Activated effector memory CD4-positive, alpha-beta T cell treated with Interleukin-2 at 50 U/mL for 16 hours (primary cell): Measurements from ENCODE around the gene CARMIL1.

ENCODE experiments used
- DNase-seq: peaks from one replicate; pipeline ENCODE4 v3.0.0-alpha.2; 2020

CARMIL1 gene

DNA sequence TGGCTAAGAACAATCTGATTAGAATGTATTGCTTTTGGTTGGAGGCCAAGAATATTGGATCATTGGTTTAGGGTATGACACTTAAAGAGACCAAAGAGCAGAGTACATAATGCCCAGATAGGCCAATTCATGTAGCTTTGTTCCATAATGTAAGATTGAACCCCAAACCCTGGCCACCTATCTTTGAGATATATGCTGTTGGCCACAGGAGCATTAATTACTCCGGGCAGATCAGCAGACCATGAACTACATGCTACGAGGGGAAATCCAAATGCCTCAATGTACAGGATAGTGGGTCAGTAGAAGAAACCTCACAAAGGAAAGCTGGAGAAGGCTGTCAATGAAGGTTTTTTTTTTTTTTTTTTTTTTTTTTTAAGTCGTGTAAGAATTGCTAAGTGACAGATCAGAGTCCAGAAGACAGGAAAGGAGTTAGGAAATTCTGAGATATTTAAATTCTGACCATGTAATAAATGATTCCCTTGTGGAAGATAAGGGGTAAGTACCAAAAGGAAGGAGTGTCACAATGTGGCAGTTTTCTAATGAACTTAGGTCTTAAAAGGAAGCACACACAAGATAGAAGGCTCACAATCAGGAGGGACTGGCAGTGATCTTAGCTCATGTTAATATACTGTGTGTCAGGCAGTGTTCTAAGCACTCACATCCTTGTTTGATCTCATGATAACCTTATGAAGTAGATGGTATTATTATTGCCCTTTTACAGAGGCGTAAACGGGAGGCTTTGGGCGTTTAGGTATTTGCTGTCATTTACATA is 61.4 kb downstream of the CARMIL1 start:
- DNase-seq: no peak

DNA sequence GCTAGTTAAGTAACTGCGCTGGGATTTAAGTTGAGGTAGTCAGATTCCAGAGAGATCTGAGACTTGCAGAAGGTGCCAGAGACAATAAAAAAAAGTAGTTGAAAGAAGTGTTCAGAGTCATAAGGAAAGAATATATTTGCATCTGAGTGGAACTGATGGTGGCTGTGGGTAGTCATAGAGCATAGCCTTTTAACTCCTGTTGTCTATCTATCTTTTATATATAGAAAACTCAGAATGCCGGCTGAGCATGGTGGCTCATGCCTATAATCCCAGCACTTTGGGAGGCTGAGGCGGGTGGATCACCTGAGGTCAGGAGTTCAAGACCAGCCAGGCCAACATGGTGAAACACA is 62.0 kb downstream of the CARMIL1 start:
- DNase-seq: no peak

DNA sequence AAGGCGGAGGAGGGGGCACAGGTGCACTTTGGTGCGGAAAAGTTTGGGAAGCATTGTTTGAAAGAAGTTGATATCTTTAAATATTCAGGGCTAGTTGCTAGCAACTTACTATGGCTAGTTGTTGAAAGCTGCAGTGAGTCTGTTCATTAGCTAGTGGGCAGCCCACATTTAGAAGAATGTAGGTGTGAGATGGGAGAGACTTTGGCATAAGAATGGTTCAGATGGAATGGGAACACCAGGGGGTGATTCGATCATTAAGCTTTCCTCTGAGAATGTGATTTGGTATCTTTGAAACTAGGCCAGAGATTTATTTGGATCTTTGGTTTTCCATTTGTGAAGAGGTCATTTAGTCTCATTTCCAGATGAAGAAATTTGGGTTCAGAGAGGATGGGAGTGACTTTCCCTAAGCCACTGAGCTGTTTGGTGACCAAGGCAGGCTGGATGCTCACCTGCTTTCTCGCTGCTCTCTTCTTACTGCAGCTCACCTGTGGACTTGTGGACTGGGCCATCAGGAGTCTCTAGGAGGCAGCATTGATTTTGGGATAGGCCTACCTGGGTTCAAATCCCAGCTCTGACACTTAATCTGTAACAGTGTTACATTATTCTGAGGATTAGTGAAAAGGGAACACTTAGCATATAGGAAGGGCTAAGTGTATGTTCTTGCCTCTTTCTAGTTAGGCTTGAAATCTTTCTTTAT is 62.9 kb downstream of the CARMIL1 start:
- DNase-seq: no peak

DNA sequence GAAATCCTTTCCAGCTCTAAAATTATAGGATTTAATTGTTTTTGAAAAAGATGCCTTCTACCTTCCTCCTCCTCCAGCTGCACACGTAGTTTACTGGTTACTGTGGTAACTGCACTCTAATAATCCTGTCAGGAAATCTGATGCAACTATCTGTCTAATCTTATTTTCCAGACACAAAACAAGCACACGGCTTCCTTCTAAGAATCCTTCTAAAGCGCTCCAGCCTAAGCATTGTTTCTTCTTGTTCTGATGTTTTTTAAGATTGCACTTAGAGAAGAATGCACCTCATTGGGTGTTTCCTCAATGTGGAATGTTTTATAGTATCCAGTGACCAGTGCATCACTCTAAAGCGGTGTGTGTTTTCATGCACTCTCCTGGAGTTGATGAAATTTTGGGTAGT is 63.6 kb downstream of the CARMIL1 start:
- no peak for DNase-seq

DNA sequence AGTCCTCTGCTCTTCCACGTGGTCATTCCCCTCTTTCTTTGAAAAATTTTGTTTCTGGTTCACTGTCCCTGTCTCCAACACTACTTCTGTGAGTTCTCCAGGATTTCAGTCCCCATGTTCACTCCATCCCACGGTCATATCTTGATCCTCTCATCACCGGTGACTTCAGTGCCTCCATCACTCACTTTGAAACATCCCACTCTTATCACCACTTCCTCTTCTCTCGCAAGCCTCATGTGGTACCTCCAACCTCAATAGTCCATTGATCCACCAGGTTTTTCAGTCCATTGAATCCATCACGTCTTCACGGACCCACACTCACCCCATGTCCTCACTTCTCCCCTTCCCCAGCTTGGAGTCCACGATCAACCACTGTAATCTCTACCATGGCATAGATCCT is 64.8 kb downstream of the CARMIL1 start:
- no peak for DNase-seq

DNA sequence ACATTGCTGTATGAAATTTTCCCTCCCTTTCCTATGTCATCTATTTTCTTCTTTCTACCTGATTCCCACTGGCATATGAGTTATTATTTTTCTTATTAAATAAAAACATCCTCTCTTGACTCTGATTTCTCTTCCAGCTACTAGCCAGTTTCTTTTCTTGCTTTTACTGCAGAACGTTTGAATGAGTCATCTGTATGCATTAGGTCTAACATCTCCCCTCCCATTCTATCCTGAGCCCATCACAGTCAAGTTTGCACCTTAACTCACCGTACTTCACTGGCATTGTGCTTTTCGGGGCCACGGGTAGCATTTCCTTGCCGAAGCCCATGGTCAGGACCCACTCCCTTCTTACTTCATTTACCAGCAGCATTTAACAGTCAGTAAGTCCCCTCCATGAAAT is 65.7 kb downstream of the CARMIL1 start:
- DNase-seq: no peak

DNA sequence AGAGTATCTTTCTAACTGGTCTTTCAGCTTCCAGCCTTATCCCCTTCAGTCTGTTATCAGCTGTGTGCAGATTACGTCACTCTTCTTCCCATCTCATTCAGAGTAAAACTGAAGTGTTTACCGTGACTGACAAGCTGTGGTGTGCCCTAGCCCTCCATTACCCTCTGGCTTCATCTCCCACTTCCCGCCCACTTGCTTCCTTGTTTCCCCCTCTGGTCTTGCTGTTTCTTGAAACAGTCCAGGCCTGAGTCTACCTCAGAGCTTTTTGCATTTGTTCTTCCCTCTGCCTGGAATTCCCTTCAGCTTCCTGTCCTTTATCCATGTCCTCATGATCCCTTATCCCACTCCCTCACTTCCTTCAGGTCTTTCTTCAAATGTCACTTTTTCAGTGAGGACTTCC is 66.9 kb downstream of the CARMIL1 start:
- no peak for DNase-seq

DNA sequence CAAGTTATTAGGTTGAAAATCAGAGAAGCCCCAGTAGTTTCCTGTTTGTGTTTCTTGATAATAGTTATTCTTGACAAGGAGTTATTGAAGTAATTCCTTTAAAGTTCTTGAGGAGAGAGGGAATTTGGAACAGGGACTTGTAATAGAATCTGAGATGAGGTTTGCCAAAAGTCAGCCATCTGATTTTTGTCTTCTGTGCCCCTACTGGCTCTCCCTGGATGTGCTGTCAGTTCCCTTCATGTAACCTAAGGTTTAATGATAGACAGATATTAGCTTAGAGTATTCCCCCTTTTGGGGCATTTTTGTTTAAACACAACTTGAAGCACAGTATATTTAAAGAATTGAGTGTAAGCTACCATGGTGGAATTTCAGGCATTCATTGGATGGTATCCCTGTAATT is 71.4 kb downstream of the CARMIL1 start:
- no peak for DNase-seq

DNA sequence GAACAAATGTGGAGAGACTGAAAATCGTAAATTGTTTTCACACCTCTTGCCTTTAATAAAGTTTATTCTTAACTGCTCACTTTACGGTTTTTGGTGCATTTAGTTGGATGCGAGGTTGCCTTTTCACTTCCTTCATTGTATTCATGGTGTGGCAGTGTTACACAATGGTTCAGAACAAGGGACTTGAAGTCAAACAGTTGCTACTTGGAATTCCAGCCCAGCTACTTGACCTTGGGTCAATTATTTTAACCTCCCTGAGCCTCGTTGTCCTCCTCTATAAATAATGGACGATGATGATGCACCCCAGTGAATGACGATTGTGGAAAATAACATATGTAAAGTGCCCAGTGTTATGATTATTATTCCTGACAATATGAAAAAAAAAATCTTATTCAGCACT is 72.3 kb downstream of the CARMIL1 start:
- no peak for DNase-seq

DNA sequence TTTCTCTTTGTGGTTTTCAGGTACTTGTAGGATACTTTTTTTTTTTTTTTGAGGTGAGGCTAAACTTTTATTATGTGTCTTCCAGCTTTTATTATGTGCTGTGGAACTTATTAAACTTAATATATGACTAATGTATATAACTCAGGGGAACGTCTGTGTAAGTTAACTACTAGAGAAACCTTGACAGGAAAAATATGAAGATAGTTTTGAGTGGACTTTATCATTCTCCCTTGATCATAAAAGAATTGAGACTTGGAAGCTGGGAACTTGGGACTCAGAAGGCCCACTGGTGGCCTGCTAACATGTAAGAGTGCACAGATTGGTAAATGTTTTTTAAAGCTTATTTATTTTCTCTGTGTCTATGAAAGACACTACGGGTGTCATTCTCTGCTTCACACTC is 73.1 kb downstream of the CARMIL1 start:
- no peak for DNase-seq

DNA sequence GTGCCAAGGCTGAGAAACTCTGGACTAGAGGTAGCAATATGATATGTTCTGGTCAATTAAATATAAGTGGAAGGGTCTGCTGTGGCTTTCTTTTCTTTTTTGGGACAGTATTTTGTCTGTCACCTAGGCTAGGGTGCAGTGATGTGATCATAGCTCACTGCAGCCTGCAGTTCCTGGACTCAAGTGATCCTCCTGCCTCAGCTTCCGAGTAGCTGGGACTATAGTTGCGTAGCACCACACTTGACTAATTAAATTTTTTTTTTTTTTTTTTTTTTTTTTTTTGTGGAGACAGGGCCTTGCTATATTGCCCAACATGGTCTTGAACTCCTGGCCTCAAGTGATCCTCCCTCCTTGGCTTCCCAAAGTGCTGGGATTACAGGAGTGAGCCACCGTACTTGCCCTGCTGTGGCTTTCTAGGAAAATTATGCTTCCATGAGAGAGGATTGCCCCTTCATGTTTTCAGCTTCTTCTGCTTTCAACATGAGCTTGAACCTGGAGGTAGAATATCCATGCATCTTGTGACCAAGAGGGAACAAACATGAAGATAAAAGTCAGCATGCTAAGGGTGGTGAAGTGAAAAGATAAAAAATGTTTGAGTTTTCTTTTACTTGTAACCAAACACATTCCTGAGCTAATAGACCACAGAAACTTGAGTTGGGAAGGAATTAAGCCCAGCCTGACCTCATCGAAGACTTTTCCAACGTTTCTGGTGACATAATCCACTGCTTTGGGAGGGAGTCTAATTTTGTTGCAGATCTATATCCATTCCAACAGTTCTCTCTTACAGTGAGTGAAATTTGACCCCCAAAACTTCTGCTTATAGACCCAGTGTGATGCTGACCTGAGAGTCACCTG is 75.1 kb downstream of the CARMIL1 start:
- no peak for DNase-seq

DNA sequence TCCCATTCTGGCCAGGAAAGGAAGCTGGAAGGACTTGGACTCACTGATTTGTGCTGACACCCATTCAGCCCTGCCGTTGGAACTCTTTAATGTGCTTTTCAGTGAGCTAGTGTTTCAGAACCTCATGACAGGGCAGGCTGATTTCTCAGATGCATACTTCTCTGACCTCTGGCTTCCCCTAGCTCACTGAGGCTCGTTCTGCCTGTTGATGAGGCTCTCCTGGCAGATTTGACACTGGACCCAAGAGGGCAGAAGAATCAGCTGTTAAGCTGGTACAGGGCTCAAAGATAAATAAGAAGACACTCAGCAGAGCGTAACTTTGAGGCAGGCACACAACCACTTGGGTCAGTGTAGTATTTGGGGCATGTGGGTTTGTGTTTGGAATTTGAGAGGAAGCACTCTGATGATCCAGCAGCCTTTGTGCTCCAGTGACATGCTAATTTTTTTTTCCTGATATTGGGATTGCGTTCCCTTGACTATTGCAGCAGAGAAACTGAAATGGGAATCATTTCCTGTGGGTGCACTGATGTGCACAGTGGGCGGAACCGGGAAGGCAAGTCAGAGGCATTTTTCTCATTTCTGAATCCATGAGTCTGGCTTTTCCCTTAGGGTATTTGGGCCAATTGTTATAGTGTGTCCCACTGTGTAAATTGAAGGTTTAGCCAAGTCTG is 80.2 kb downstream of the CARMIL1 start:
- DNase-seq: no peak

DNA sequence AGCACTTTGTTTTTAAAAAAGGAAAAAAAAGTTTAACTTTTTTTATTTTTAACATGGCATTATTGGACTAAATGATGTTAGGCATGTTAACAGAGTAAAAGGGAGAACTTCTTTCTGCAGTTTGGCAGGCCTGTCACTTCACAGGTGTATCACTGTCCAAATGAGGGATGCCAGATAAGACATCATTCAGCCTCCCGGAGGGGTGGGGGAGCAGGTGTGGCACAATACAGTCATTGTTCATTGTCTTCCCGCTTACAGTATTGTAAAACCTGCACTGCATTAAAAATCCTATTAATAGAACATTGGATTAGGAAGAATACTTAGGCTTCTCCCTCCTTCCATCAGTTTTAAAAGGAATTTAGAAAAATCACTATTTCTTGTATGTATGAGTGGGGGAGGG is 80.7 kb downstream of the CARMIL1 start:
- DNase-seq: no peak

DNA sequence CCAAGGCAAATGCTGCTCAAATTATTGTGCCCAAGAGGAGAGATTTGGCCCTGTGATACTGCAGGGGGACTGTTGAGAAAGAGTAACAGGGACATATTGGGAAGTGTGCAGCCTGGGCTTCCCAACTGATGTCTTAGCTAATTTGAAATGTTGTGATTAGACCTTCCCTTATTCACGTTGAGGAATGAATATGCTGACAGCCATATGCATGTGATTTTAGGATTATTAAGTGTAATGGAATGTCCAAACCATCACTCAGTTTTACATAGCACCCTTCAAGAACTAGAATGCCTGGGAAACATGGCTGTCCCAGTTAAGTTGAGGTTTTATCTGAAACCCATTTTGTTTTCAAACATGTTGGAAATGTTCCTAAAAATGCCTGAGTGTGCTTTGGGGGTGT is 81.4 kb downstream of the CARMIL1 start:
- no peak for DNase-seq

DNA sequence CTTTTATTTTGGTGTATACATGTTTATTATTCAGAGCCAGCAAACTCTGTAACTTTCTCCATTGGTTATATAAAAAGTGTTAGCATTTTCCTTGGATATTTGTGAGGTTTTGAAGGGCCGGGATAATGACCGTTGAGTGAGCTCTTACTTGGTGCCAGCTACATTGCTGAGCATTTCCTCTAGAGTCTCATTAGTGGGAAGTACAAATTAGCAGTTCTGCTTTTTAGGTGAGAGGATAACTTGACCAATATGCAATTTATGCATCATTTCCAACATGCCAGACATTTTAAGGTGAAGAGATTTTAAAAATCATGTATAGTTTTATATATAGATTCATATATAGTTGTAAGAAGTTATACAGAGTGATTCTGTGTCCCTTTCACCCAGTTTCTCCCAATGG is 84.3 kb downstream of the CARMIL1 start:
- no peak for DNase-seq

DNA sequence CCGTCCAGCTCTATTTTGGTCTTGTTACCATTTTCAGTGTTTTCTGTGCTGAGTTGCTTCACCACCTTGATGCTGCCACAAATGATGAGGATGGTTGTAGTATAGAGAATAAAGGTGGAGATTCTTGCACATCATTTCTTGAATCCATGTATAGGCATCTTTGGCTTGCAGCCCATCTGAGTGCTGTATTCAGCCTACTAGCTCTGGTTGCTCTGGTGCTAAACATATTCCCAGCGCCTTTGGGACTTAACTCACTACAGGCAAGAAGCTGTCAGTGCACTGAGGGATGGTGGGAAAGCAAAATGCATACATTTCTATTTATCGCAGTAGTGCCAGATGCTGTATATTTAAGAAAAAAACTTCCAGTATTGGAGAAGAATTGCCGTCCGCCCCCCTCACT is 86.0 kb downstream of the CARMIL1 start:
- no peak for DNase-seq

DNA sequence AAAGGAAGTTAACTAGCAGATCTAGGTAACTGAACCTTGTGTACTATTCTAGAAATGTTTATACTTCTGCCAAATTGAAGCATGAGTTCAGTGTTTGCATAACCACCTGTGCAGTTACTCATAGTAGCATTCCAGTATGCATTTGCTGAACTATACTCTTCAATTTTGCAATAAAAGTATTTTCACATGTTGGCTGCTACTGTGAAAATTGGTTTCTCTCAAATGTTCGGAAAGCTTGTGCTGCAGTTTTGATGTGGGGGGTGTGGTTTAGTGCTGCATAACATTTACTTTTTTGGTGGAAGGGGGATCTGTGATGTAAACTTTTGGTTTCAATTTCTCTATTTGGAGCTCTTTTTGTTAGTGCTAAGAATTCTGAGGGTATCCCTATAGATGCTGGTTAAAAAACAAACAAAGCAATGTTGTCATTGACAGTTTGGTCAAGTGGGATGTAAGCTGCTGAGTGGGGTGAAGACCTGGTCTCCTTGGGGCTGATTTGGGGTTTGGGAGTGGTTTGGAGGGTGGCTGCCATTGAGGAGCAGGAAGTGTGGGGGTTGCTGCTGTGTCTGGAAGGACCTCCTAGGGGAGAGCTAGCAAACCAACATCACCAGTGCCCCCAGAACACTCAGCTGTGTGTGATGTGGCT is 87.8 kb downstream of the CARMIL1 start:
- no peak for DNase-seq

DNA sequence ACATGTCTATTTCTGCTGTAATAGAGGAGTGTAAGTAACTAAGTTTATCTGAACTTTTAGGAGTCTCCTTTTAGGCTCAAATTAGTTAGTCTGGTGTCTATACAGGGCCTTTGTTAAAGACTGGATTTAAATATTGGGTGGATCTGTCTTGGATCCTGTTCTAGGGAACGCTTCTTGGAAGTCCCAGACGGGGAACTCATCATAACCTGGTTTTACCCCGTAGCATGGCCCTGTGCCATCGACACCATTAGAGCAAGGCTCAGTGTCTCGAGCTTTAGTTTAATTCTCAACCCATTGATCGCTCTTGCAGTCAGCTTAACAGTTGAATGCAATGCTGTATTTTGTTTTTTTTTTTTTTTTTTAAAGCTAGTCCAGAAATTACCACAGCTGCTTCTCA is 89.9 kb downstream of the CARMIL1 start:
- DNase-seq: no peak

DNA sequence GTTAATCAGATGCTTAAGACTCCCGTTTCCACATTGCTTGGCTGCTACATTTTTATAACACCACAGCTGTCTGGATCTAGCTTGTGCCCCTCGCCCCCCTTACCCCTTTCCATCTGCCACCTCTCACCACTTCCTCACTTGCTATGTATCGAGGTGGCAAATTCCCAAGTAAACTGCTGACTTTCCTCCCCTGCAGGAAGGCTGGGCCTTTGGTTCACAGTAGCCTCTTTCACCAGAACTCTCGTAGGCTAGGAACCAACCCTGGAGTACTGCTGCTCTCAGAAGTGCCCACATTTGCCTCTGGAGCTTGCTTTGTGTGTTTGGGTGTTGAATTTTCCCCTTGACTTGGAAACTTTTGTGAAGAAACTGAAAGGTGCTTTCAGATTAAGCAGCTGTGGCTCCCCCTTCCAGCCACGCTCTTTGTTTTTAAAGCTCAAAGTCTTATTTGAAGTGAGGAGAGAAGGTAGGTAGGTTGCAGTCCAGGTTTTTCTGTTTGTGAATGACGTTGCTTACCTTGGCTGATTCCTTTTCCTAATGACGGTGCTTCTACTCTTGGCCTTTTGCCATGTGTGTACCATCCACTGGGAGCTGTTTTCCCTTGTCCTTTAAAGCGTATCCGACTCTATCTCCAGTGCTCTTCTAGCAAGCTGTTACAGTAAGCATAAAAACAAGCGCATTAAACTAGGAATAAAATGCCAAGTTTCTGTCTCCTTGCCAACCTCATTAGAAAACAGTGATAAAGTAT is 90.4 kb downstream of the CARMIL1 start:
- DNase-seq: no peak

DNA sequence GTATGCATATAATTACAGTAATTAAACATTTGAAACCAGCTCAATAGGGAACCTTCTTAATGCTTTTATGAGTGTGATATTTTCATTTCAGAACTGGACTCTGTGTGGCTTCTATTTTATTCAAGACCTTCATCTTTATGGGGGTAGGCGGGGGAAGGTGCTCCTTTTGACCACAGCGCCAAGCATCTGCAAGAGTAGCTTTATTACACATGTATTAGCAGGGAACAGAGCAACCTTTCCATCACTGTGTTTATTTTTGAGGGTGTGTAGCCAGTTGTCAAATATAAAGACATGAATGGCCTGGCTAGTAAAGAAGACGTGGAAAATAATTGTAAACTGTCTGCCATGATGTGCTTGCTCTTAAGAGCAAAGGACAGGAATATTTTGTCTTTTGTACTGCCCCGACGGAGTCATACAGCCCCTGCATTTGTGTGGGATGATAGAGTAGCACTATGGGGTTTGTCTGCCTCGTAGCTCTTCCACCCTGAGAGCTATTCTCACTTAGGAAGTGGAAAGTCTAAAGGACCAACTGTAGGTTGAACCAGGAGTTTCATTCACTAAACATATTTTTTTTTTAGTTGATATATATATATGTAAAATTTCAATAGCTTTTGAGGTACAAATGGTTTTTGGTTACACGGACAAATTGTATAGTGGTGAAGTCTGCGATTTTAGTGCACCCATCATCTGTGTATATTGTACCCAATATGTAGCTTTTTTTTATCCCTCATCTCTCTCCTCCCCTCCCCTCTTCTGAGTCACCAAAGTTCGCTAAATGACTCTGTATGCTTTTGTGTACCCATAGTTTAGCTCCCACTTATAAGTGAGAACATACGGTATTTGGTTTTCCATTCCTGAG is 91.2 kb downstream of the CARMIL1 start:
- no peak for DNase-seq

DNA sequence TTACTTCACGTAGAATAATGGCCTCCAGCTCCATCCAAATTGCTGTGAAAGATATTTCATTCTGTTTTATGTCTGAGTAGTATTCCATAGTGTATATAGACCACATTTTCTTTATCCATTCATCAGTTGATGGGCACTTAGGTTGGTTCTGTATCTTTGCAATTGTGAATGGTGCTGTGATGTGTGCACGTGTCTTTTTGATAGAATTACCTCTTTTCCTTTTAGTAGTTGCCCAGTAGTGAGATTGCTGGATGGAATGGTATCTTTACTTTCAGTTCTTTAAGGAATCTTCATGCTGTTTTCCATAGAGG is 91.8 kb downstream of the CARMIL1 start:
- no peak for DNase-seq
